OCI-LY1 (cell line): ENCODE data around the gene CDK18.

Source experiments
- CTCF ChIP-seq: fragments of 200-600 bp; sonication (generic), shearing (Covaris generic); IDR thresholded peaks from 2 replicates; pipeline ENCODE4 v1.5.1; 2017; ENCODE audit warnings: mild to moderate bottlenecking, antibody characterized with exemption, low read length, moderate library complexity, mixed read lengths
- EZH2 ChIP-seq: fragments of 200-600 bp; sonication (generic), shearing (Covaris generic); IDR thresholded peaks from 2 replicates; pipeline ENCODE4 v1.8.0; 2017; ENCODE audit warnings: borderline replicate concordance, mixed run types, mild to moderate bottlenecking, antibody characterized with exemption, low read length, moderate library complexity, mixed read lengths

DNA sequence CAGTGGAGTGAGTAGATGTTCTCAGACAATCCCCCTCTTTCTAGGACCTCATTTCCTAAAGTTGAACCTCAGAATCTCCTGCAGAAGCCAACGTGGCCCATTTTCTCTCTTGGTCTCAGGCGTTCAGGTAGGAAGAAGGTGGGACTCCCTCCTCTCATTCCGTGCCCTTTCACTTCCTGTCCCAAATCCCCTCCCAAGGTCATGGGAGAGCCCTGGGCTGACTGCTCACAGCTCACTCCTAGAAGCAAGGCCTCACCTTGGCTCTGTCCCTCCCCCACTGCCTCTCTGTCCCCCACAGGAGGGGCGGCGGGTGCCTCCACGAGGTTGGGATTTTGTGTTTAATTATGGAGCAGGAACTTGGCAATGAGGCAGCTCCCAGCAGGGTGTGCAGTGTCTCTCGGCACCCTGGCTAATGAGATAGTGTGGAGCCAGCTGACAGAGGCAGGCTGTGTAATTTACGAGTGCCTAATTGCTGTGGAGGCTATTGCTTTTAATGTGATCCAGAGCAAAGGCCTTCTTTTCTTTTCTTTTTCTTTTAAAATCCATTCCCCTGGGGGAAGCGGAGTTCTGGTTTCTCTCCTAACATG is 9.1 kb upstream of the CDK18 start:
- TF ChIP-seq EZH2 (no peak), CTCF (no peak)
